ENCODE measurements around the gene CYP2W1. TPM values are rescaled to one million over a fixed set of nuclear protein-coding genes. Genes with fewer than 3 reads are reported as not detected.
"Not testable (repeated sequence)": the region's sequence is repeated elsewhere in the genome, so short reads cannot be mapped to it uniquely, and the experiment has no call there.

CYP2W1 gene
- total and polyA plus RNA-seq, 2 experiments from 2014 or later = 31.1 to 72.3 TPM

DNA sequence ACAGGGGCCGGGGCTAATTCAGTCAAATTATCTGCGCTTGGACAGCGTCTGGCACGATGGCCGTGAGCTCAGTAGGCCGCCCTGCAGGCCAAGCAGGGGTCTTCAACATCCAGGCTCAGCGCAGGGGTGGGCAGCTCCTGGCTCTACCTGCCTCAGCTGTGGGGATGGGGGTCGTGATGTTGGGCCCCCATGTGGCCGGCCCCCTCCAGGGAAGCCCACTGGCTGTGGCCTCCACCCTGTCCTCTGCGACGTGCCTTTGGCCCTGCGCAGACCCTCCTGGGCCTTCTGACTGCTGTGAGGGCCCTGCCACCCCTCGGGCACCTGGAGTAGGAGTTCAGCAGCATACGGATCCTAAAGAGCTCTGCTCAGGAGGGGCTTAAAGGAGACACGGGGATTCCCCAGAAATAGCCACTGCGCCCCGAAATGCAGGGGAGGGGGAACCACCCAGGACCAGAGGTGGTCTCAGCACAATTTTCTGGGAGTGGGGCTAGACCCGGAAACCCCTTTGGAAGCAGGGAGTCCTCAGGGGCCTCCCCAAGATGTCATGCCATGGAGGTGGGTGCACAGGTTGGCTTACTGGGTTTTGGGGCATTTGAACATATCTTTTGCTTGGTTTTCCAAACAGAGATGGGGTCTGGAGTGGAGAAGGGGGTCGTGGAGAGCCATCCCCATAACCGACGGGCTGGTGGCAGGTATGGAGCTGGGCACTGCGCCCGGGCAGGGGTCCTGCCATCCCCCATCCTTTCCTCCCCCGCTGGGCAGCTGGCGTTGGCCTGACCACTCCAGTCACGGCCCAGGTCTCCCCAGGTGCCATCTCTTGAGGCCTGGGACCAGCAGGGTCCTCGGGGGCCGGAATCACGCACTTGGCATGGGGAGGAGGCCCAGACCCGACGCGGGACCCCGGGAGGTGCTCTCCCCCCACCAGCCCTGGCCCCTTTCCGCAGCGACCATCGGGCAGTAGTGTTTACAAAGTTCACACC, 24.5 kb upstream of the CYP2W1 start:
- H3K27ac ChIP-seq = no peak overlapping the region
- no peak overlapping the region for H3K4me3 ChIP-seq
- no peaks in the 10 kb centered on the region for H3K36me3 ChIP-seq (replicated peaks; ENCODE audit: insufficient read depth, low read depth)
- no peaks in the 10 kb centered on the region for H3K79me2 ChIP-seq
- no peaks in the 10 kb centered on the region for H3K27me3 ChIP-seq
- H4K20me1 ChIP-seq (ENCODE audit: insufficient read depth, poor library complexity, severe bottlenecking) = no peaks in the 10 kb centered on the region
- no peaks in the 10 kb centered on the region for H3K9me3 ChIP-seq (ENCODE audit: low read depth)
- H3K4me1 ChIP-seq (ENCODE audit: insufficient read depth) = peaks cover 3% of the 10 kb centered on the region
- no peak overlapping the region for H2AFZ ChIP-seq
- TF ChIP-seq EZH2 (IDR thresholded peaks at IDR 0.05; ENCODE audit: borderline replicate concordance) (no peak), EZH2phosphoT487 (IDR thresholded peaks at IDR 0.05; ENCODE audit: low read depth, severe bottlenecking, unreplicated experiment) (no peak)
- TF ChIP-seq, protein P1, sequence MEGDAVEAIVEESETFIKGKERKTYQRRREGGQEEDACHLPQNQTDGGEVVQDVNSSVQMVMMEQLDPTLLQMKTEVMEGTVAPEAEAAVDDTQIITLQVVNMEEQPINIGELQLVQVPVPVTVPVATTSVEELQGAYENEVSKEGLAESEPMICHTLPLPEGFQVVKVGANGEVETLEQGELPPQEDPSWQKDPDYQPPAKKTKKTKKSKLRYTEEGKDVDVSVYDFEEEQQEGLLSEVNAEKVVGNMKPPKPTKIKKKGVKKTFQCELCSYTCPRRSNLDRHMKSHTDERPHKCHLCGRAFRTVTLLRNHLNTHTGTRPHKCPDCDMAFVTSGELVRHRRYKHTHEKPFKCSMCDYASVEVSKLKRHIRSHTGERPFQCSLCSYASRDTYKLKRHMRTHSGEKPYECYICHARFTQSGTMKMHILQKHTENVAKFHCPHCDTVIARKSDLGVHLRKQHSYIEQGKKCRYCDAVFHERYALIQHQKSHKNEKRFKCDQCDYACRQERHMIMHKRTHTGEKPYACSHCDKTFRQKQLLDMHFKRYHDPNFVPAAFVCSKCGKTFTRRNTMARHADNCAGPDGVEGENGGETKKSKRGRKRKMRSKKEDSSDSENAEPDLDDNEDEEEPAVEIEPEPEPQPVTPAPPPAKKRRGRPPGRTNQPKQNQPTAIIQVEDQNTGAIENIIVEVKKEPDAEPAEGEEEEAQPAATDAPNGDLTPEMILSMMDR (IDR thresholded peaks at IDR 0.05; ENCODE audit: poor library complexity) = no peak
- 90% methylated on average over 35 of the region's 36 CpGs for WGBS (ENCODE audit: low lambda C conversion rate, missing lambda C conversion rate)
- no peak overlapping the region for H3K4me2 ChIP-seq
- DNase-seq (ENCODE audit: low spot score) = no peak
- no peaks in the 10 kb centered on the region for H3K9me2 ChIP-seq (replicated peaks; ENCODE audit: insufficient read depth)

DNA sequence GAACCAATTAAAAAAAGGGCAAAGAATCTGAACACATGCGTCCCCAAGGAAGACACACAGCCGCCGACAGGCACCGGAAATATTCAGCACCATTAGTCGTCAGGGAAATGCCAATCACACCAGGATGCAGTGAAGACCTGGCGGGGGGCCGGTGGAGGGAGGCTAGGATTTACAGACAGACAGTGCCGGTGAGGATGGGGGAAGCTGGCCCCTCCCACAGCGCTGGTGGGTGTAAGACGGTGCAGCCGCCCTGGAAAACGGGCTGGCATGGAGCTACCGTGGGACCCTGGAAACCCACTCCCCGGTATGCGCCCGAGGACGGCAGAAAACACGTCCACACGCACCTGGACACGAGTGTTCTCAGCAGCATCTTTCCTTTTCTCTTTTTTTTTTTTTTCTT, 23.7 kb upstream of the CYP2W1 start:
- no peak for DNase-seq (ENCODE audit: low spot score)
- Histone ChIP-seq H3K27ac (no peak overlapping the region), H3K36me3 (replicated peaks; ENCODE audit: insufficient read depth, low read depth) (no peaks in the 10 kb centered on the region), H3K4me1 (ENCODE audit: insufficient read depth) (peaks cover 6% of the 10 kb centered on the region), H4K20me1 (ENCODE audit: insufficient read depth, poor library complexity, severe bottlenecking) (no peaks in the 10 kb centered on the region), H3K27me3 (no peaks in the 10 kb centered on the region), H3K4me2 (no peak overlapping the region), H3K9me3 (ENCODE audit: low read depth) (no peaks in the 10 kb centered on the region), H3K9me2 (replicated peaks; ENCODE audit: insufficient read depth) (no peaks in the 10 kb centered on the region), H3K4me3 (no peak overlapping the region), H3K79me2 (no peaks in the 10 kb centered on the region), H2AFZ (no peak overlapping the region)
- WGBS (ENCODE audit: low lambda C conversion rate, missing lambda C conversion rate) = 89% methylated on average over 16 of the region's 20 CpGs
- TF ChIP-seq, protein P1 (IDR thresholded peaks at IDR 0.05; ENCODE audit: poor library complexity) = no peak
- no peak for TF ChIP-seq EZH2phosphoT487 (IDR thresholded peaks at IDR 0.05; ENCODE audit: low read depth, severe bottlenecking, unreplicated experiment)
- no peak for TF ChIP-seq EZH2 (IDR thresholded peaks at IDR 0.05; ENCODE audit: borderline replicate concordance)

DNA sequence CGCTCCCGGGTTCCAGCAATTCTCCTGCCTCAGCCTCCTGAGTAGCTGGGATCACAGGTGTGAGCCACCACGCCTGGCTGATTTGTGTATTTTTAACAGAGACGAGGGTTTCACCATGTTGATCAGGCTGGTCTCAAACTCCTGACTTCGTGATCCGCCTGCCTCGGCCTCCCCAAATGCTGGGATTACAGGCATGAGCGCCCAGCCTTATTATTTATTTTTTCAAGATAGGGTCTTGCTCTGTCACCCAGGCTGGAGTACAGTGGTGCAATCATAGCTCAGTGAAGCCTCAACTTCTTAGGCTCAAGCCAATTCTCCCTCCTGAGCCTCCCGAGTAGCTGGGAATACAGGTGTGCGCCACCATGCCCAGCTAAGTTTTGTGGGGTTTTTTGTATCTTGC, 23.2 kb upstream of the CYP2W1 start:
- H3K27me3 ChIP-seq; H3K27ac ChIP-seq; H3K4me1 ChIP-seq (ENCODE audit: insufficient read depth); H3K9me3 ChIP-seq (ENCODE audit: low read depth); H3K4me2 ChIP-seq; H3K36me3 ChIP-seq (replicated peaks; ENCODE audit: insufficient read depth, low read depth); H4K20me1 ChIP-seq (ENCODE audit: insufficient read depth, poor library complexity, severe bottlenecking); DNase-seq (ENCODE audit: low spot score); H3K79me2 ChIP-seq; H3K4me3 ChIP-seq; H2AFZ ChIP-seq; H3K9me2 ChIP-seq (replicated peaks; ENCODE audit: insufficient read depth): not testable (repeated sequence)
- 96% methylated on average over 10 of the region's 10 CpGs for whole genome bisulfite sequencing (ENCODE audit: low lambda C conversion rate, missing lambda C conversion rate)

DNA sequence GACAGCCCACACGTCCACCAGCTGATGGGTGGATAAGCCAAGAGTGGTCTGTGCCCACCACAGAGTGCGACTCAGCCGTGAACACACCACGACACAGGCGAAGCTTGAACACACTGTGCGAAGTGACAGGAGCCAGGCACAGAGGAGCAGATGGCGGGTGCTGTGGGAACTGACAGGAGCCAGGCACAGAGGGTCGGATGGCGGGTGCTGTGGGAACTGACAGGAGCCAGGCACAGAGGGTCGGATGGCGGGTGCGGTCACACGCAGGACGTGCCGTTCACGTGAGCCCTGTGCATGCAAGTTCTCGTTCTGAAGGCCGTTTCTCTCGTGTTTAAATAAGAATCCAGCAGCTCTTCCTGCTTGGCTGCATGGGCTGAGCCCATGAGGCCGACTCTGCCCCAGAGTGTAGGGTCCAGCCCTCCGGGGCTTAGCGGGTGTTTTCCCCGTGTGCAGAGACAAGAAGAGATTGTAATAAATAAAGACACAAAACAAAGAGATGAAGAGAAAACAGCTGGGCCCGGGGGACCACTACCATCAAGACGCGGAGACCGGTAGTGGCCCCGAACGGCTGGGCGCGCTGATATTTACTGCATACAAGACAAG, 22.6 kb upstream of the CYP2W1 start:
- Histone ChIP-seq H3K79me2 (no peaks in the 10 kb centered on the region), H2AFZ (no peak overlapping the region), H3K27ac (peak overlapping the region; percentile 34), H3K36me3 (replicated peaks; ENCODE audit: insufficient read depth, low read depth) (no peaks in the 10 kb centered on the region), H3K9me3 (ENCODE audit: low read depth) (no peaks in the 10 kb centered on the region), H3K4me1 (ENCODE audit: insufficient read depth) (peaks cover 13% of the 10 kb centered on the region), H3K9me2 (replicated peaks; ENCODE audit: insufficient read depth) (no peaks in the 10 kb centered on the region), H3K4me3 (no peak overlapping the region), H4K20me1 (ENCODE audit: insufficient read depth, poor library complexity, severe bottlenecking) (no peaks in the 10 kb centered on the region), H3K4me2 (no peak overlapping the region), H3K27me3 (no peaks in the 10 kb centered on the region)
- 50% methylated on average over 31 of the region's 31 CpGs for WGBS (ENCODE audit: low lambda C conversion rate, missing lambda C conversion rate)
- DNase-seq (ENCODE audit: low spot score) = no peak
- no peak for TF ChIP-seq EZH2 (IDR thresholded peaks at IDR 0.05; ENCODE audit: borderline replicate concordance)

DNA sequence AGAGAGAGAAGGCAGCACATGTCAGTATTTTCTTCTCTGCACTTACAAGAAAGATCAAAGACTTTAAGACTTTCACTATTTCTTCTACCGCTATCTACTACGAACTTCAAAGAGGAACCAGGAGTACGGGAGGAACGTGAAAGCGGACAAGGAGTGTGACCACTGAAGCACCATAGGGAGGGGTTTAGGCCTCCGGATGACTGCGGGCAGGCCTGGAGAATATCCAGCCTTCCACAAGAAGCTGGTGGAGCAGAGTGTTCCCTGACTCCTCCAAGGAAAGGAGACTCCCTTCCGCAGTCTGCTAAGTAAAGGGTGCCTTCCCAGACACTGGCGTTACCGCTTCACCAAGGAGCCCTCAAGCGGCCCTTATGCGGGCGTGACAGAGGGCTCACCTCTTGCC, 22.0 kb upstream of the CYP2W1 start:
- H3K4me1 ChIP-seq (ENCODE audit: insufficient read depth) = peaks cover 14% of the 10 kb centered on the region
- H3K27me3 ChIP-seq, H3K4me3 ChIP-seq: not testable (repeated sequence)

More for the DNA sequence above, 22.0 kb upstream of the CYP2W1 start:
- H3K79me2 ChIP-seq; H3K9me3 ChIP-seq (ENCODE audit: low read depth); H3K4me2 ChIP-seq; H3K36me3 ChIP-seq (replicated peaks; ENCODE audit: insufficient read depth, low read depth); H3K9me2 ChIP-seq (replicated peaks; ENCODE audit: insufficient read depth); H4K20me1 ChIP-seq (ENCODE audit: insufficient read depth, poor library complexity, severe bottlenecking); H2AFZ ChIP-seq; DNase-seq (ENCODE audit: low spot score): not testable (repeated sequence)
- peak overlapping the region; percentile 34 for H3K27ac ChIP-seq
- 48% methylated on average over 13 of the region's 13 CpGs for WGBS (ENCODE audit: low lambda C conversion rate, missing lambda C conversion rate)
